Calu3 (cell line): ENCODE results near the gene ALG3. TPM values are rescaled to one million over a fixed set of nuclear protein-coding genes. Genes with fewer than 3 reads are reported as not detected.
A peak's percentile ranks its signal among the peaks of the same experiment; 100 is the strongest.

Experiments used
- BruUV-seq: library from RNA; stranded (reverse); fragments of 400-500 nt; replicated peaks from 2 replicates; lab custom pipeline; 2021; lab: Mats Ljungman, UMichigan
- CTCF ChIA-PET: fragments of 300-600 bp; sonication (Branson Sonifier 250); formaldehyde crosslinking; loops from one replicate; lab custom pipeline; 2022; ENCODE audit warnings: antibody characterized with exemption; lab: Charles Lee
- DNase-seq: peaks from one replicate; pipeline ENCODE4 v3.0.0; 2022
- H3K27ac Mint-ChIP-seq: one replicate; pipeline ENCODE4 v1.8.0; 2022; ENCODE audit warnings: mixed read lengths; ENCODE audit not compliant: unreplicated experiment
- H3K27me3 Mint-ChIP-seq: one replicate; pipeline ENCODE4 v1.8.0; 2022; ENCODE audit warnings: mixed read lengths; ENCODE audit not compliant: unreplicated experiment
- H3K36me3 Mint-ChIP-seq: one replicate; pipeline ENCODE4 v1.8.0; 2022; ENCODE audit warnings: mild to moderate bottlenecking, moderate library complexity, mixed read lengths; ENCODE audit not compliant: insufficient read depth, unreplicated experiment
- H3K4me1 Mint-ChIP-seq: one replicate; pipeline ENCODE4 v1.8.0; 2022; ENCODE audit warnings: mild to moderate bottlenecking, low read depth, mixed read lengths; ENCODE audit not compliant: unreplicated experiment
- H3K4me3 Mint-ChIP-seq: one replicate; pipeline ENCODE4 v1.8.0; 2022; ENCODE audit warnings: mild to moderate bottlenecking, low read depth, moderate library complexity, mixed read lengths; ENCODE audit not compliant: unreplicated experiment
- H3K9me3 Mint-ChIP-seq: one replicate; pipeline ENCODE4 v1.8.0; 2022; ENCODE audit warnings: low read depth, mixed read lengths; ENCODE audit not compliant: unreplicated experiment
- CTCF ChIP-seq: fragments of 200-600 bp; IDR thresholded peaks from one replicate; pipeline ENCODE4 v1.8.0; 2022; ENCODE audit warnings: antibody characterized with exemption; ENCODE audit not compliant: unreplicated experiment
- intact Hi-C: fragments of 100-400 bp; cut with micrococcal nuclease; formaldehyde crosslinking; loops from one replicate; pipeline ENCODE4 v1.10.0; 2022; ENCODE audit not compliant: unreplicated experiment
- total RNA-seq: library from RNA; stranded (reverse); gene quantifications from 2 replicates; pipeline ENCODE4 v1.2.3, GENCODE V29; 2022

Gene ALG3
- total RNA-seq, 1 experiment from 2014 or later: 140 TPM

GRCh38 chr3:184255291-184256039 lies 6.7 kb upstream of the ALG3 start:
- no peak for TF ChIP-seq CTCF

GRCh38 chr3:184250167-184250828 lies 1.5 kb upstream of the ALG3 start:
- intact Hi-C loops: loop anchor here (2.0 kb wide), 1 partner anchor 39 kb away; no protein-coding TSS in a partner anchor
- peaks cover 31% of the 10 kb centered on the region for H3K36me3 Mint-ChIP-seq
- H3K4me3 Mint-ChIP-seq: peak overlapping the region; percentile 92
- H3K27ac Mint-ChIP-seq: peak overlapping the region; percentile 97
- H3K27me3 Mint-ChIP-seq: no peaks in the 10 kb centered on the region
- H3K9me3 Mint-ChIP-seq: no peaks in the 10 kb centered on the region
- BruUV-seq: no TSS peak
- H3K4me1 Mint-ChIP-seq: peaks cover 8% of the 10 kb centered on the region
- peak; percentile 98 for DNase-seq
- peak; percentile 96 for TF ChIP-seq CTCF
- CTCF ChIA-PET: interaction anchor here (0.6 to 1.4 kb wide), 3 partner anchors 11 to 84 kb away, joined by 3 to 5 read pairs (median 3); partner anchors contain the start of gene CAMK2N2

More at GRCh38 chr3:184255291-184256039, 6.7 kb upstream of the ALG3 start:
- peaks cover 24% of the 10 kb centered on the region for H3K27me3 Mint-ChIP-seq
- no peaks in the 10 kb centered on the region for H3K9me3 Mint-ChIP-seq
- no peak overlapping the region for H3K27ac Mint-ChIP-seq
- H3K4me3 Mint-ChIP-seq: no peak overlapping the region
- BruUV-seq: no TSS peak
- intact Hi-C loops: no loop called here
- H3K36me3 Mint-ChIP-seq: peaks cover 15% of the 10 kb centered on the region
- no peak for DNase-seq
- H3K4me1 Mint-ChIP-seq: peaks cover 5% of the 10 kb centered on the region
- CTCF ChIA-PET: no interaction called here

DNA sequence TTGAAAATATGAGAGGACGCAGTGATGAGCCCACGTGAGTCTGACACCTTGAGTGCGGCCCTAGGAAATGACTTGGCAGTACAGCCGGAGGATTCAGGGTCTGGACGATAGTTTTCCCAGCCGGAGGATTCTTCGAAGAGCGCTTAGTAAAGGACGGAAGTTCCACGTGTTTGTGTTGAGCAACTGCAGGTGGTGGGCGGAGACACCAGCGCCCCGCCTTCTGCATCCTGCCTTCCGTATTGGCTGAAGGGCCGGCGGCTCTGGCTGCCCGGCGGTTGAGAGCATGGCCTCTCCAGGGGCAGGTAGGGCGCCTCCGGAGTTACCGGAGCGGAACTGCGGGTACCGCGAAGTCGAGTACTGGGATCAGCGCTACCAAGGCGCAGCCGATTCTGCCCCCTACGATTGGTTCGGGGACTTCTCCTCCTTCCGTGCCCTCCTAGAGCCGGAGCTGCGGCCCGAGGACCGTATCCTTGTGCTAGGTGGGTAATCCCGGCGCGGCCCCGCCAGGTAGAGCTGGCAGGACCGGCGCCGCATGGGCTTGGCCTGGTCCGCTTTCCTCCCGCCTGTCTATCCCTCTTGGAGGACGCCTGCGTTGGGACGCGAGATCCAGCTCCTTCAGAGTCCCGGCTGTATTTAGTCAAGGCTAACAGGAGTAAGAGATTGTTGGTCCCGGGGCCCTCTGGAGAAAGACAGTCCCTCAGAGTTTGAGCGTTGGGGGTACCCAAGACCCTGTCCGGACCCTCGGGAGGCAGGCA lies 827 bp upstream of the ALG3 start, which contains the start of gene EEF1AKMT4:
TSS of gene EEF1AKMT4 (plus strand) at position 261 of the 755 bp plus-strand sequence. CDS start at position 284, 23 bp downstream.
- Mint-ChIP-seq H3K27me3 (no peaks in the 10 kb centered on the region), H3K9me3 (no peaks in the 10 kb centered on the region), H3K36me3 (peaks cover 37% of the 10 kb centered on the region), H3K4me1 (peaks cover 8% of the 10 kb centered on the region), H3K4me3 (peak within 1 kb of the TSS; percentile 92), H3K27ac (peak within 1 kb of the TSS; percentile 97)
- peak; percentile 93 for TF ChIP-seq CTCF
- DNase-seq: peak; percentile 100
- CTCF ChIA-PET: interaction anchor here (0.8 to 1.4 kb wide), 2 partner anchors 12 to 40 kb away, joined by 3 to 5 read pairs; partner anchors contain the start of gene CAMK2N2
- BruUV-seq: TSS peak; percentile 43
- intact Hi-C loops: loop anchor here (2.0 kb wide), 1 partner anchor 39 kb away; no protein-coding TSS in a partner anchor

GRCh38 chr3:184242297-184242685 lies 6.5 kb downstream of the ALG3 start:
- CTCF ChIA-PET: interaction anchor here (0.6 to 3.6 kb wide), 10 partner anchors 14 to 349 kb away, joined by 3 to 29 read pairs (median 5); partner anchors contain the start of gene ABCF3
- peaks cover under 1% of the 10 kb centered on the region for H3K4me1 Mint-ChIP-seq
- H3K27me3 Mint-ChIP-seq: peaks cover 34% of the 10 kb centered on the region
- peak overlapping the region; percentile 56 for H3K4me3 Mint-ChIP-seq
- no peak overlapping the region for H3K27ac Mint-ChIP-seq
- no TSS peak for BruUV-seq
- intact Hi-C loops: loop anchor here (1.0 to 5.0 kb wide), 3 partner anchors 97 to 347 kb away; no protein-coding TSS in a partner anchor
- H3K9me3 Mint-ChIP-seq: no peaks in the 10 kb centered on the region
- TF ChIP-seq CTCF: no peak
- peaks cover 41% of the 10 kb centered on the region for H3K36me3 Mint-ChIP-seq
- no peak for DNase-seq
